Parietal lobe (tissue), 1 donor: ENCODE data around the gene SETX. TPM values are rescaled to one million over a fixed set of nuclear protein-coding genes. Genes with fewer than 3 reads are reported as not detected.

Experiments used
- total RNA-seq: library from RNA; depleted of rRNA; stranded (reverse); fragments of >200 nt; gene quantifications from one replicate; pipeline ENCODE4 v1.2.3, GENCODE V29; 2014

SETX gene, protein sequence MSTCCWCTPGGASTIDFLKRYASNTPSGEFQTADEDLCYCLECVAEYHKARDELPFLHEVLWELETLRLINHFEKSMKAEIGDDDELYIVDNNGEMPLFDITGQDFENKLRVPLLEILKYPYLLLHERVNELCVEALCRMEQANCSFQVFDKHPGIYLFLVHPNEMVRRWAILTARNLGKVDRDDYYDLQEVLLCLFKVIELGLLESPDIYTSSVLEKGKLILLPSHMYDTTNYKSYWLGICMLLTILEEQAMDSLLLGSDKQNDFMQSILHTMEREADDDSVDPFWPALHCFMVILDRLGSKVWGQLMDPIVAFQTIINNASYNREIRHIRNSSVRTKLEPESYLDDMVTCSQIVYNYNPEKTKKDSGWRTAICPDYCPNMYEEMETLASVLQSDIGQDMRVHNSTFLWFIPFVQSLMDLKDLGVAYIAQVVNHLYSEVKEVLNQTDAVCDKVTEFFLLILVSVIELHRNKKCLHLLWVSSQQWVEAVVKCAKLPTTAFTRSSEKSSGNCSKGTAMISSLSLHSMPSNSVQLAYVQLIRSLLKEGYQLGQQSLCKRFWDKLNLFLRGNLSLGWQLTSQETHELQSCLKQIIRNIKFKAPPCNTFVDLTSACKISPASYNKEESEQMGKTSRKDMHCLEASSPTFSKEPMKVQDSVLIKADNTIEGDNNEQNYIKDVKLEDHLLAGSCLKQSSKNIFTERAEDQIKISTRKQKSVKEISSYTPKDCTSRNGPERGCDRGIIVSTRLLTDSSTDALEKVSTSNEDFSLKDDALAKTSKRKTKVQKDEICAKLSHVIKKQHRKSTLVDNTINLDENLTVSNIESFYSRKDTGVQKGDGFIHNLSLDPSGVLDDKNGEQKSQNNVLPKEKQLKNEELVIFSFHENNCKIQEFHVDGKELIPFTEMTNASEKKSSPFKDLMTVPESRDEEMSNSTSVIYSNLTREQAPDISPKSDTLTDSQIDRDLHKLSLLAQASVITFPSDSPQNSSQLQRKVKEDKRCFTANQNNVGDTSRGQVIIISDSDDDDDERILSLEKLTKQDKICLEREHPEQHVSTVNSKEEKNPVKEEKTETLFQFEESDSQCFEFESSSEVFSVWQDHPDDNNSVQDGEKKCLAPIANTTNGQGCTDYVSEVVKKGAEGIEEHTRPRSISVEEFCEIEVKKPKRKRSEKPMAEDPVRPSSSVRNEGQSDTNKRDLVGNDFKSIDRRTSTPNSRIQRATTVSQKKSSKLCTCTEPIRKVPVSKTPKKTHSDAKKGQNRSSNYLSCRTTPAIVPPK (N-terminal part only)
- total RNA-seq = 114 TPM

DNA sequence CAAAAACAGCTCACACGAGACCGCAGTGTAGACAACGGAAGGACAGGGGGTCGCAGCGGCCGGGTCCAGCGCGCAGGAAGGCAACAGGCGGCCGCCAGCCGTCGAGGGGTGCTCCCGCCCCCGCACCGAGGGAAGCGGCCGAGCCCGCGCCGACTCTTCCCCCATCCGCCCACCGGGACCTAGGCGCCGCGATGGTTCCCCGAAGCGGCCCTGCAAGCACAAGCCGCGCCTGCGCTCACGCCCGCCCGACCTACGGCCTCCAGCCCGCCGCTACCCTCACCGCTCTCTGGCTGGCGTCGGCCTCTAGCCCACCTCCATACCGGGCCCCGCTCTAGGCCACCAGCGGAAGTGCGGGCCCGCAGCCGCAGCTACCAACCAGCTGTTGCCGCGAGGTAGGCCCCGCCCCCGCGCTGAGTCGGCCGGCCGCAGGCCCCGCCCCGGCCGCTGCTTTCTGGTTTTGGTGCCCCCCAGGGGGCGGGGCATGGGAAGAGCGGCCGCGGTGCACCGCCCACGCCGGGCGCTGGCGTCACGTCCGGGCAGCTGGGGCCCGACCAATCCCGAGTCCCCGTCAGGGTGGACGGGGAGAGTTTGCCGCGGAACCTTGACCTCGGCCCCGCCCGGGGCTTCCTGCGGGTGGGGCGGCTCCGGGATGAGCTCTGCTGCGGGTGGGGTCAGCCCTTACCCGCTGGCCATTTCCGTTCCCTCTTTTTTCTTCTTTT is at the start of gene SETX:
TSS of gene SETX (minus strand) at position 350 of the 719 bp plus-strand sequence. CDS start 5,558 bp downstream, outside the sequence.

Other genes starting within 250 kb of the SETX start
- gene NTNG2, start 192.9 kb downstream of the SETX start, total RNA-seq = 17.5 TPM
- 12.8 TPM for gene TTF1, start 51.9 kb upstream of the SETX start, total RNA-seq
- gene CFAP77, start 55.2 kb upstream of the SETX start, total RNA-seq = not detected
- gene BARHL1, start 227.6 kb upstream of the SETX start, total RNA-seq = not detected